Gastrocnemius medialis (tissue), 4 donors: ENCODE measurements around the gene AVEN.

Source experiments
- POLR2A ChIP-seq, 2 donors: fragments of 450-650 bp; IDR thresholded peaks; one replicate each; pipeline ENCODE4 v1.6.1; 2017; ENCODE audit warnings: antibody characterized with exemption in 2 of 2, mild to moderate bottlenecking in 2 of 2, moderate library complexity in 2 of 2
- TF ChIP-seq, protein P1 (sequence below), 5 experiments: fragments of 450-650 bp in 3 of 5; fragments of 200-600 bp in 2 of 5; sonication (generic) in 2 of 5; IDR thresholded peaks in 4 of 5; conservative IDR thresholded peaks in 1 of 5; 1 replicate in 4 of 5; 2 replicates in 1 of 5; pipeline ENCODE4 v1.5.1; 2016 to 2019; ENCODE audit warnings: antibody characterized with exemption in 5 of 5, mild to moderate bottlenecking in 3 of 5, moderate library complexity in 3 of 5

DNA sequence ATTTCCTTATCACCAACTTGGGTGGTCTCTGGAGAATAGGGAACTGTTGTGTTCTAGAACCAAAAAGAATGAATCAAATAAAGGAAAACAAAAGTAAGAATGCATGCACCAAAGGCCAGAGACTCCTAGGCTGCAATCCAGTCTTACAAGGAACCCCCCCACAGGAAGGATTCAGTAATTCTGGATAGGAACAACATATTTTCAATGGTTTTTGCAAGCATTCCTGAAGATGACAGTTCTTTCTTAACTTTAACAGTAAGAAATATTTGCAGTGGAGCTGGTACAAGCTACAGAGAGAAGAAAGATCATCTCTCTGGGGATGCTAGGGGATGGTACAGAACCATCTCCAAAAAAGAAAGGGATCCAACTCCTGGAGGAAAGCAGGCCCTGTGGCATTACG, 186.9 kb downstream of the AVEN start:
- TF ChIP-seq, protein P1, sequence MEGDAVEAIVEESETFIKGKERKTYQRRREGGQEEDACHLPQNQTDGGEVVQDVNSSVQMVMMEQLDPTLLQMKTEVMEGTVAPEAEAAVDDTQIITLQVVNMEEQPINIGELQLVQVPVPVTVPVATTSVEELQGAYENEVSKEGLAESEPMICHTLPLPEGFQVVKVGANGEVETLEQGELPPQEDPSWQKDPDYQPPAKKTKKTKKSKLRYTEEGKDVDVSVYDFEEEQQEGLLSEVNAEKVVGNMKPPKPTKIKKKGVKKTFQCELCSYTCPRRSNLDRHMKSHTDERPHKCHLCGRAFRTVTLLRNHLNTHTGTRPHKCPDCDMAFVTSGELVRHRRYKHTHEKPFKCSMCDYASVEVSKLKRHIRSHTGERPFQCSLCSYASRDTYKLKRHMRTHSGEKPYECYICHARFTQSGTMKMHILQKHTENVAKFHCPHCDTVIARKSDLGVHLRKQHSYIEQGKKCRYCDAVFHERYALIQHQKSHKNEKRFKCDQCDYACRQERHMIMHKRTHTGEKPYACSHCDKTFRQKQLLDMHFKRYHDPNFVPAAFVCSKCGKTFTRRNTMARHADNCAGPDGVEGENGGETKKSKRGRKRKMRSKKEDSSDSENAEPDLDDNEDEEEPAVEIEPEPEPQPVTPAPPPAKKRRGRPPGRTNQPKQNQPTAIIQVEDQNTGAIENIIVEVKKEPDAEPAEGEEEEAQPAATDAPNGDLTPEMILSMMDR (IDR thresholded peaks at IDR 0.05 in 4 of 5, conservative IDR thresholded peaks at IDR 0.05 in 1 of 5): no peak
- TF ChIP-seq POLR2A (IDR thresholded peaks at IDR 0.05): no peak
